ENCODE measurements around the gene PTPRB.

Gene PTPRB

DNA sequence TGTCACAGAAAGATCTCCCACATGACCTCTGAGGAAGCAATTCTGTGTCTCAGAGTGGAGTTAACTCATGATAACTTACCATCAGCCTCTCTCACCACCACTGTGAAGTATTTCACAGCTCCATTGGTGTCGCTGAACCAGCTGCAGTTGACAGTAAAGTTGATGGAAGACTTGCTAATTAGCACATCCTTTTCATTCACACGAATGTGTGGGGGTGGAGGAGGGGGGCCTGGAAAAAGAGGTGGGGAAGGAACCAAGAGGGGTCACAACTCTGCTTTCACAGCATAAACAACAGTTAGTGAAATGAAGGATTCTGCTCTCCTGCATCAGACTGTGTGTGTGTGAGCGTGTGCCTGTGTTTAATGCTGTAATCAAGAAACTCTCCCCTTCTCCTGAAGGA lies 82.1 kb downstream of the PTPRB start (continued):
- TF ChIP-seq ZNF664 (tag by site-specific recombination; IDR thresholded peaks at IDR 0.05) = no peak
- no peak for TF ChIP-seq GLI2 (tag by site-specific recombination; IDR thresholded peaks at IDR 0.05; ENCODE audit: borderline replicate concordance, low read depth)
- TF ChIP-seq ZNF24 (tag by site-specific recombination; IDR thresholded peaks at IDR 0.05) = no peak
- TF ChIP-seq ZSCAN23 (tag by site-specific recombination; IDR thresholded peaks at IDR 0.05) = no peak
- no peak for TF ChIP-seq ZNF19 (tag by site-specific recombination; IDR thresholded peaks at IDR 0.05; ENCODE audit: low read depth)
- TF ChIP-seq ZNF629 (tag by site-specific recombination; IDR thresholded peaks at IDR 0.05) = no peak
- TF ChIP-seq ZNF791 (tag by site-specific recombination; IDR thresholded peaks at IDR 0.05) = no peak

DNA sequence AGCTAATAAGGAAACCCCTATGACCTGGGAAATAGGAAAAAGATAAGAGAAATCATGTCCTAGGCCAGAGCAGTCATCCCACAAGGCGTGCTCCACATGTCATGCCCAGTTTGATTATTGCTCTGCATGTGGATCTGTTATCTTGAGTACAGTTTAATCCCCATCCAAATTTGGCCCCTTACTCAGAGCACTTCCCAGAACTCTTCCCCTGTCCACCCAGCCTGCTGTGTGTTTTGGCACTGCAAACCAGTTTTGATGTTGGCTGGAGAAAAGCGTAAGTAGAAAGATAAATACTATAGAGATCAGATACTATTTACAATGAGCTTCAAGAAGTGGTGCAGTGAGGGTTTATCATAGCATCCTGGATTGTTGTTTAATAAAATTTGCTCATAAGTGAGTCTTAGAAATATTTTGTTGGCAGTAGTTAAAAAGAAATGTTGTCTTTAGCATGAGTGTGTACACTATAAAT lies 83.8 kb downstream of the PTPRB start:
- H3K27ac ChIP-seq (ENCODE audit: extremely low read depth, low read depth, low read length) = no peak overlapping the region
- no peak for TF ChIP-seq ZNF792 (tag by site-specific recombination; IDR thresholded peaks at IDR 0.05)
- TF ChIP-seq ZNF214 (tag by site-specific recombination; IDR thresholded peaks at IDR 0.05; ENCODE audit: borderline replicate concordance) = no peak
- TF ChIP-seq, protein P1, sequence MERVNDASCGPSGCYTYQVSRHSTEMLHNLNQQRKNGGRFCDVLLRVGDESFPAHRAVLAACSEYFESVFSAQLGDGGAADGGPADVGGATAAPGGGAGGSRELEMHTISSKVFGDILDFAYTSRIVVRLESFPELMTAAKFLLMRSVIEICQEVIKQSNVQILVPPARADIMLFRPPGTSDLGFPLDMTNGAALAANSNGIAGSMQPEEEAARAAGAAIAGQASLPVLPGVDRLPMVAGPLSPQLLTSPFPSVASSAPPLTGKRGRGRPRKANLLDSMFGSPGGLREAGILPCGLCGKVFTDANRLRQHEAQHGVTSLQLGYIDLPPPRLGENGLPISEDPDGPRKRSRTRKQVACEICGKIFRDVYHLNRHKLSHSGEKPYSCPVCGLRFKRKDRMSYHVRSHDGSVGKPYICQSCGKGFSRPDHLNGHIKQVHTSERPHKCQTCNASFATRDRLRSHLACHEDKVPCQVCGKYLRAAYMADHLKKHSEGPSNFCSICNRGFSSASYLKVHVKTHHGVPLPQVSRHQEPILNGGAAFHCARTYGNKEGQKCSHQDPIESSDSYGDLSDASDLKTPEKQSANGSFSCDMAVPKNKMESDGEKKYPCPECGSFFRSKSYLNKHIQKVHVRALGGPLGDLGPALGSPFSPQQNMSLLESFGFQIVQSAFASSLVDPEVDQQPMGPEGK (tag by site-specific recombination; IDR thresholded peaks at IDR 0.05) = no peak
- TF ChIP-seq KLF10 (tag by site-specific recombination; IDR thresholded peaks at IDR 0.05) = no peak
- TF ChIP-seq ZFP69B (tag by site-specific recombination; IDR thresholded peaks at IDR 0.05) = no peak
- no peak for TF ChIP-seq ZNF654 (tag by site-specific recombination; IDR thresholded peaks at IDR 0.05; ENCODE audit: low read depth)
- TF ChIP-seq, protein P2, sequence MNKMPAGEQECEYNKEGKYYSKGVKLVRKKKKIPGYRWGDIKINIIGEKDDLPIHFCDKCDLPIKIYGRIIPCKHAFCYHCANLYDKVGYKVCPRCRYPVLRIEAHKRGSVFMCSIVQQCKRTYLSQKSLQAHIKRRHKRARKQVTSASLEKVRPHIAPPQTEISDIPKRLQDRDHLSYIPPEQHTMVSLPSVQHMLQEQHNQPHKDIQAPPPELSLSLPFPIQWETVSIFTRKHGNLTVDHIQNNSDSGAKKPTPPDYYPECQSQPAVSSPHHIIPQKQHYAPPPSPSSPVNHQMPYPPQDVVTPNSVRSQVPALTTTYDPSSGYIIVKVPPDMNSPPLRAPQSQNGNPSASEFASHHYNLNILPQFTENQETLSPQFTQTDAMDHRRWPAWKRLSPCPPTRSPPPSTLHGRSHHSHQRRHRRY (tag by site-specific recombination; IDR thresholded peaks at IDR 0.05) = no peak
- H3K9me3 ChIP-seq (ENCODE audit: control insufficient read depth, insufficient read depth, low read depth, low read length) = no peaks in the 10 kb centered on the region
- peaks cover 2% of the 10 kb centered on the region; the same call in 1 of the 2 replicates for H3K4me1 ChIP-seq (ENCODE audit: control insufficient read depth, insufficient read depth, low read length)
- CTCF ChIA-PET = interaction anchor here (1.3 kb wide), 1 partner anchor 23 kb away, joined by 7 read pairs; no protein-coding TSS in a partner anchor
- no peak overlapping the region for H3K4me3 ChIP-seq (ENCODE audit: low read depth, low read length)
- POLR2A ChIA-PET = no interaction called here
- no peaks in the 10 kb centered on the region for H3K36me3 ChIP-seq (ENCODE audit: control insufficient read depth in 2 of 2, insufficient read depth in 1 of 2, low read length in 2 of 2)

DNA sequence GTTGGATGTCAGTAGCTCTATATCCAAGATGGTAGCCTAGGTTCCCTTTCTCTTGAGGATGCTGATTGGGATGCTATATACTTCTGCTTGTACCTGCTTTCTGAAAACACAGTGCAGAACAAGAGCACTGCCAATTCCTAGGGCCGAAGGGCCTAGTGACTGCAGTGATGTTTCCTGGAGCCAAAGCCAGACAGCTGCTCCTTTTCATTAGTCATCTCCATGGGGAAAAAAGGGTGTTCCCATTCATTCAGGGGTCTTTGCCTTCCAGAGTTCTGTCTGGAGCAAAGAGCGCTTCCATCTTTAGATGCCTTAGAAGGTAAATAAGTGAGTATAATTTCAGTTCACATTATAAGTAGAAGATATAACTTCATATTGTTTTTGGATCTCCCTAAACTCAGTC lies 85.5 kb downstream of the PTPRB start:
- Histone ChIP-seq H3K4me3 (ENCODE audit: low read depth, low read length) (no peak overlapping the region), H3K9me3 (ENCODE audit: control insufficient read depth, insufficient read depth, low read depth, low read length) (no peaks in the 10 kb centered on the region), H3K27ac (ENCODE audit: extremely low read depth, low read depth, low read length) (no peak overlapping the region), H3K4me1 (ENCODE audit: control insufficient read depth, insufficient read depth, low read length) (peaks cover 2% of the 10 kb centered on the region; the same call in 1 of the 2 replicates), H3K36me3 (ENCODE audit: control insufficient read depth in 2 of 2, insufficient read depth in 1 of 2, low read length in 2 of 2) (no peaks in the 10 kb centered on the region)
- no peak for TF ChIP-seq ZSCAN30 (tag by site-specific recombination; IDR thresholded peaks at IDR 0.05)
- TF ChIP-seq, protein P3, sequence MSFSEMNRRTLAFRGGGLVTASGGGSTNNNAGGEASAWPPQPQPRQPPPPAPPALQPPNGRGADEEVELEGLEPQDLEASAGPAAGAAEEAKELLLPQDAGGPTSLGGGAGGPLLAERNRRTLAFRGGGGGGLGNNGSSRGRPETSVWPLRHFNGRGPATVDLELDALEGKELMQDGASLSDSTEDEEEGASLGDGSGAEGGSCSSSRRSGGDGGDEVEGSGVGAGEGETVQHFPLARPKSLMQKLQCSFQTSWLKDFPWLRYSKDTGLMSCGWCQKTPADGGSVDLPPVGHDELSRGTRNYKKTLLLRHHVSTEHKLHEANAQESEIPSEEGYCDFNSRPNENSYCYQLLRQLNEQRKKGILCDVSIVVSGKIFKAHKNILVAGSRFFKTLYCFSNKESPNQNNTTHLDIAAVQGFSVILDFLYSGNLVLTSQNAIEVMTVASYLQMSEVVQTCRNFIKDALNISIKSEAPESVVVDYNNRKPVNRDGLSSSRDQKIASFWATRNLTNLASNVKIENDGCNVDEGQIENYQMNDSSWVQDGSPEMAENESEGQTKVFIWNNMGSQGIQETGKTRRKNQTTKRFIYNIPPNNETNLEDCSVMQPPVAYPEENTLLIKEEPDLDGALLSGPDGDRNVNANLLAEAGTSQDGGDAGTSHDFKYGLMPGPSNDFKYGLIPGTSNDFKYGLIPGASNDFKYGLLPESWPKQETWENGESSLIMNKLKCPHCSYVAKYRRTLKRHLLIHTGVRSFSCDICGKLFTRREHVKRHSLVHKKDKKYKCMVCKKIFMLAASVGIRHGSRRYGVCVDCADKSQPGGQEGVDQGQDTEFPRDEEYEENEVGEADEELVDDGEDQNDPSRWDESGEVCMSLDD (tag by site-specific recombination; IDR thresholded peaks at IDR 0.05) = no peak
- TF ChIP-seq, protein P4, sequence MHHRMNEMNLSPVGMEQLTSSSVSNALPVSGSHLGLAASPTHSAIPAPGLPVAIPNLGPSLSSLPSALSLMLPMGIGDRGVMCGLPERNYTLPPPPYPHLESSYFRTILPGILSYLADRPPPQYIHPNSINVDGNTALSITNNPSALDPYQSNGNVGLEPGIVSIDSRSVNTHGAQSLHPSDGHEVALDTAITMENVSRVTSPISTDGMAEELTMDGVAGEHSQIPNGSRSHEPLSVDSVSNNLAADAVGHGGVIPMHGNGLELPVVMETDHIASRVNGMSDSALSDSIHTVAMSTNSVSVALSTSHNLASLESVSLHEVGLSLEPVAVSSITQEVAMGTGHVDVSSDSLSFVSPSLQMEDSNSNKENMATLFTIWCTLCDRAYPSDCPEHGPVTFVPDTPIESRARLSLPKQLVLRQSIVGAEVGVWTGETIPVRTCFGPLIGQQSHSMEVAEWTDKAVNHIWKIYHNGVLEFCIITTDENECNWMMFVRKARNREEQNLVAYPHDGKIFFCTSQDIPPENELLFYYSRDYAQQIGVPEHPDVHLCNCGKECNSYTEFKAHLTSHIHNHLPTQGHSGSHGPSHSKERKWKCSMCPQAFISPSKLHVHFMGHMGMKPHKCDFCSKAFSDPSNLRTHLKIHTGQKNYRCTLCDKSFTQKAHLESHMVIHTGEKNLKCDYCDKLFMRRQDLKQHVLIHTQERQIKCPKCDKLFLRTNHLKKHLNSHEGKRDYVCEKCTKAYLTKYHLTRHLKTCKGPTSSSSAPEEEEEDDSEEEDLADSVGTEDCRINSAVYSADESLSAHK (tag by site-specific recombination; IDR thresholded peaks at IDR 0.05) = no peak
- TF ChIP-seq ZFP69B (tag by site-specific recombination; IDR thresholded peaks at IDR 0.05) = no peak
- TF ChIP-seq OSR2 (tag by site-specific recombination; IDR thresholded peaks at IDR 0.05) = no peak
- POLR2A ChIA-PET = no interaction called here
- CTCF ChIA-PET = no interaction called here

Data from HEK293 (cell line).